ENCODE results near the gene ADAM10. TPM values are rescaled to one million over a fixed set of nuclear protein-coding genes. Genes with fewer than 3 reads are reported as not detected.

The ADAM10 gene
- total and polyA plus RNA-seq, 7 donors: 7.9 to 37.9 (median 33.1) TPM

DNA sequence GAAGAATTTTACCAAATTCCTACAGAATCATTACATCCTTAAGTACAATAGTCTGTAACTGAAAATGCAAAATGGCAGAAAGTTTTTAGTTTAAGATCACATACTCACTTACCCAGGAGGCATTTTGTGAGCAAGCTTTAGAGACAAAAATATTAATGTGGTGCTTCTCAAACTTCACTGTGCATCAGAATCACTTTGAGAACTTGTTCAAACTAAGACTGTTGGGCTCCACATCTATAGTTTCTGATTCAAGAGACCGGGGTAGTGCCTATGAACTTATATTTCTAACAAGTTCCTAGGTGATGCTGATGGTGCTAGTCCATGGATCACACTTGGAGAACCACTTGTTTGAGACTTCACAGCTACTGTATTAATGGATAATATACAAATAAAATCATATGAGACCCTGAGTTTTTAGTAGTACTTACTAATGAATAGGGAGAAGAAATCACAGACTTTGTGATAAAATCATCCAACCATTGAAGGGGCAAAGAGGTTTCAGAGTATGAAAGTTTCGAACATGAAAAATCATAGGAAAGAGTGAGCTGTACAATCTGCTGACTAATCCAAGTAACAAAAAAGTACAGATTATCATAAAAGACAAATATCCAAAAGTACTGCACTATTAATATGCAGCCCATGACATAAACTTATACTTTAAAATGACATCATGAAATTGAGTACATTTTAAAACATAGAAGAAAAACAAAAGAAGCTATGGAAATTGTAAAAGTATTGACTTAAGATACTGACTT is 110.3 kb downstream of the ADAM10 start:
- no peak overlapping the region for H3K4me3 ChIP-seq
- H3K27me3 ChIP-seq (ENCODE audit: insufficient read depth in 3 of 3, low read length in 2 of 3): no peaks in the 10 kb centered on the region
- no peaks in the 10 kb centered on the region for H3K9me3 ChIP-seq
- ATAC-seq (no peak), DNase-seq (no peak)
- TF ChIP-seq, protein P1, sequence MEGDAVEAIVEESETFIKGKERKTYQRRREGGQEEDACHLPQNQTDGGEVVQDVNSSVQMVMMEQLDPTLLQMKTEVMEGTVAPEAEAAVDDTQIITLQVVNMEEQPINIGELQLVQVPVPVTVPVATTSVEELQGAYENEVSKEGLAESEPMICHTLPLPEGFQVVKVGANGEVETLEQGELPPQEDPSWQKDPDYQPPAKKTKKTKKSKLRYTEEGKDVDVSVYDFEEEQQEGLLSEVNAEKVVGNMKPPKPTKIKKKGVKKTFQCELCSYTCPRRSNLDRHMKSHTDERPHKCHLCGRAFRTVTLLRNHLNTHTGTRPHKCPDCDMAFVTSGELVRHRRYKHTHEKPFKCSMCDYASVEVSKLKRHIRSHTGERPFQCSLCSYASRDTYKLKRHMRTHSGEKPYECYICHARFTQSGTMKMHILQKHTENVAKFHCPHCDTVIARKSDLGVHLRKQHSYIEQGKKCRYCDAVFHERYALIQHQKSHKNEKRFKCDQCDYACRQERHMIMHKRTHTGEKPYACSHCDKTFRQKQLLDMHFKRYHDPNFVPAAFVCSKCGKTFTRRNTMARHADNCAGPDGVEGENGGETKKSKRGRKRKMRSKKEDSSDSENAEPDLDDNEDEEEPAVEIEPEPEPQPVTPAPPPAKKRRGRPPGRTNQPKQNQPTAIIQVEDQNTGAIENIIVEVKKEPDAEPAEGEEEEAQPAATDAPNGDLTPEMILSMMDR (IDR thresholded peaks at IDR 0.05): no peak
- no peaks in the 10 kb centered on the region for H3K4me1 ChIP-seq
- 94 to 98% (median 95%) methylated on average over 2 of the region's 2 CpGs for WGBS, 3 donors
- intact Hi-C loops (cut with DNase I): no loop called here
- H3K36me3 ChIP-seq (ENCODE audit: insufficient read depth in 1 of 2, low read depth in 1 of 2): peaks cover 3 to 53% of the 10 kb centered on the region in 2 donors
- no peak overlapping the region for H3K27ac ChIP-seq

DNA sequence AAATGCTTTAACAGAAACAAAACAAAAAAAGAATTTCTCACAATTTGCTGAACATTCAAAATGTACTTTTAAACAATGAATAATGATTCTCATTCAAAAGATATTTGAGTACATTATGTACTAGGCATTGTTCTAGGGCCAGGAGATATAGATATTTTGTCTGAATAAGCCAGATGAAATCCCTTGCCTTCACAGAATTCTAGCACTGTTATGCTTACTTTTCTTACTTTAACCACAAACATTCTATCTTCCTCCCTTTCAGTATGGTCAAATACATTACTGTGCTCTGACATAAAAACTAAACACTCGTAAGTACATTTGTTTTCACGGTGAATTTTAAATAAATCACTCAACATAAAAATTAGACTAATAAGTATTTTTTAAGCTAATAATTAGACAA is 116.7 kb downstream of the ADAM10 start:
- Histone ChIP-seq H3K27ac (no peak overlapping the region), H3K27me3 (ENCODE audit: insufficient read depth in 3 of 3, low read length in 2 of 3) (no peaks in the 10 kb centered on the region), H3K4me3 (no peak overlapping the region), H3K9me3 (no peaks in the 10 kb centered on the region), H3K36me3 (ENCODE audit: insufficient read depth in 1 of 2, low read depth in 1 of 2) (peaks cover 0 to 23% of the 10 kb centered on the region in 2 donors), H3K4me1 (peaks cover 11% of the 10 kb centered on the region)
- DNase-seq: no peak
- TF ChIP-seq, protein P1 (IDR thresholded peaks at IDR 0.05): no peak
- intact Hi-C loops (cut with DNase I): no loop called here
- no peak for ATAC-seq
- WGBS, 3 donors: 91 to 93% (median 92%) methylated on average over 2 of the region's 2 CpGs

DNA sequence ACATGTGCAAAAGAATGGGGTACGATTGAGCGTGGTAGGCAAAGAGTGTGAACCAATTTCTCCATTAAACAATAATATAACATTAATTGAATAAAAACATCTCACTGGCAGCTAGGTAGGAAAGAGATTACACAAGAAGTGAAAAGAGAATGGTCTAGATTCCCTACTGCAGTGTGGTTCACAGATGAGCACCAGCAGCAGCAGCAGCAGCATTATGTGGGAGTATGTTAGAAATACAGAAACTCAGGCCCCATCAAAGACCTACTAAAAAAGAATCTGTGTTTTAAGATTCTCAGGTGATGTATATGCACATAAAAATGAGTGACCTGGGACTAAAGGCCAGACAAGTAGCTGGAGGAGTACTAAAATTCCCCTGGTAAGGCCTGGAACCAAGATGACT is 118.2 kb downstream of the ADAM10 start:
- intact Hi-C loops (cut with DNase I): no loop called here
- TF ChIP-seq, protein P1 (IDR thresholded peaks at IDR 0.05): no peak

DNA sequence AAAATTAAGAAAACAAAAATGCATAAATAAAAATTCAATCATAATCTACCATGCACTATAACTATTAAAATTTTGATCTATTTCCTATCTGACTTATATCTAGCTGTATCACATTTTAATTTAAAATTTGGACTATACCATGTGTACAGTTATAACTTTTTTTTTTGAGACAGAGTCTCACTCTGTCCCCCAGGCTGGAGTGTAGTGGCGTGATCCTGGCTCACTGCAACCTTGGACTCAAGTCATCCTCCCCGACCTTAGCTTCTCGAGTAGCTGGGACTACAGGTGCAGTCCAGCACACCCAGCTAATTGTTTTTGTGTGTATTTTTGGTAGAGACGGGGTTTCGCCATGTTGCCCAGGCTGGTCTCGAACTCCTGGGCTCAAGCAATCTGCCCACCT is 119.9 kb downstream of the ADAM10 start:
- no peaks in the 10 kb centered on the region for H3K27me3 ChIP-seq (ENCODE audit: insufficient read depth in 3 of 3, low read length in 2 of 3)
- peaks cover 0 to 29% of the 10 kb centered on the region in 2 donors for H3K36me3 ChIP-seq (ENCODE audit: insufficient read depth in 1 of 2, low read depth in 1 of 2)
- no peak overlapping the region for H3K27ac ChIP-seq
- WGBS, 3 donors: 67 to 83% (median 76%) methylated on average over 6 of the region's 6 CpGs
- intact Hi-C loops (cut with DNase I): loop anchor here in 1 of 2 donors (5.0 to 10.0 kb wide), 2 partner anchors 118 to 365 kb away; partner anchors contain the start of gene ADAM10
- H3K4me3 ChIP-seq: no peak overlapping the region
- TF ChIP-seq, protein P1 (IDR thresholded peaks at IDR 0.05): no peak
- DNase-seq (no peak), ATAC-seq (no peak)
- no peaks in the 10 kb centered on the region for H3K9me3 ChIP-seq
- peaks cover 17% of the 10 kb centered on the region for H3K4me1 ChIP-seq

More for the DNA sequence above, 118.2 kb downstream of the ADAM10 start:
- Histone ChIP-seq H3K4me3 (no peak overlapping the region), H3K27ac (no peak overlapping the region), H3K27me3 (ENCODE audit: insufficient read depth in 3 of 3, low read length in 2 of 3) (no peaks in the 10 kb centered on the region), H3K9me3 (no peaks in the 10 kb centered on the region), H3K36me3 (ENCODE audit: insufficient read depth in 1 of 2, low read depth in 1 of 2) (peaks cover 0 to 29% of the 10 kb centered on the region in 2 donors), H3K4me1 (peaks cover 17% of the 10 kb centered on the region)
- 97 to 100% (median 98%) methylated on average over 2 of the region's 2 CpGs for WGBS, 3 donors
- DNase-seq (no peak), ATAC-seq (no peak)
